HCT116 (cell line): ENCODE data around the gene TSPAN31. TPM values are rescaled to one million over a fixed set of nuclear protein-coding genes. Genes with fewer than 3 reads are reported as not detected.

Experiments used
- ATAC-seq: fragments of 200-7000 bp; cut with Tn5 transposase; 2 replicates; pipeline ENCODE4 v1.9.1; 2020; ENCODE audit warnings: mild to moderate bottlenecking, moderate library complexity
- BruUV-seq: library from RNA; stranded (reverse); fragments of 400-500 nt; replicated peaks from 2 replicates; lab custom pipeline; 2021; lab: Mats Ljungman, UMichigan
- CTCF ChIA-PET: fragments of 300-600 bp; sonication (Branson Sonifier 250); formaldehyde crosslinking; loops from one replicate; lab custom pipeline; 2021; ENCODE audit warnings: antibody characterized with exemption; lab: Charles Lee
- POLR2A ChIA-PET: fragments of 300-600, 350-600 bp; sonication (Branson Sonifier 250); formaldehyde crosslinking; loops from one replicate; lab custom pipeline; 2021; ENCODE audit warnings: antibody characterized with exemption; lab: Charles Lee
- RAD21 ChIA-PET, 2 experiments: fragments of 300-600 bp; sonication (Branson Sonifier 250); formaldehyde crosslinking; loops; one replicate each; lab custom pipeline; 2023; ENCODE audit warnings: low total read pairs in 2 of 2; ENCODE audit not compliant: uncharacterized antibody in 2 of 2, unreplicated experiment in 2 of 2, low non-redundant PET in 1 of 2; lab: Charles Lee
- DNase-seq: peaks from one replicate; pipeline ENCODE4 v3.0.0-alpha.2; 2010; ENCODE audit warnings: low read depth, low spot score
- H2AFZ ChIP-seq: fragments of 200-600 bp; shearing (Covaris generic), sonication (generic); 2 replicates; pipeline ENCODE4 v1.6.1; 2017; ENCODE audit warnings: low read depth, mixed run types, mixed read lengths, antibody characterized with exemption, low read length; ENCODE audit not compliant: poor library complexity, severe bottlenecking
- H3K27ac ChIP-seq: 2 replicates; pipeline ENCODE4 v1.5.1; 2012; ENCODE audit warnings: low read depth, low read length
- H3K27me3 ChIP-seq: fragments of 200-600 bp; sonication (generic); 2 replicates; pipeline ENCODE4 v1.6.1; 2016; ENCODE audit warnings: mixed run types, low read length, mixed read lengths; ENCODE audit not compliant: insufficient read depth
- H3K36me3 ChIP-seq, 2 experiments: fragments of 200-500 bp in 1 of 2; fragments of 200-600 bp in 1 of 2; sonication (Bioruptor generic) in 1 of 2; sonication (generic) in 1 of 2; 2 replicates each; pipeline versions ENCODE4 v1.5.1 to v1.6.1; 2014 to 2016; ENCODE audit warnings: low read length in 2 of 2, inconsistent platforms in 1 of 2, mixed read lengths in 1 of 2, mixed run types in 1 of 2; ENCODE audit not compliant: insufficient read depth in 2 of 2, control insufficient read depth in 1 of 2
- H3K4me1 ChIP-seq, 2 experiments: fragments of 200-600 bp in 1 of 2; sonication (generic) in 1 of 2; 2 replicates each; pipeline versions ENCODE4 v1.5.1 to v1.6.1; 2012 to 2017; ENCODE audit warnings: low read length in 2 of 2, inconsistent platforms in 1 of 2, mild to moderate bottlenecking in 1 of 2, mixed read lengths in 1 of 2, mixed run types in 1 of 2, moderate library complexity in 1 of 2; ENCODE audit not compliant: insufficient read depth in 2 of 2, control insufficient read depth in 1 of 2
- H3K4me2 ChIP-seq: fragments of 200-600 bp; sonication (generic); 2 replicates; pipeline ENCODE4 v1.6.1; 2017; ENCODE audit warnings: mixed run types, low read length, mixed read lengths
- H3K4me3 ChIP-seq, 2 experiments: fragments of 200-600 bp in 1 of 2; sonication (generic) in 1 of 2; replicated peaks in 1 of 2; 2 replicates each; pipeline ENCODE4 v1.5.1; 2011 to 2016; ENCODE audit warnings: low read length in 2 of 2, control low read depth in 1 of 2, low read depth in 1 of 2, mild to moderate bottlenecking in 1 of 2, mixed read lengths in 1 of 2, mixed run types in 1 of 2
- H3K79me2 ChIP-seq: fragments of 200-600 bp; sonication (generic); 2 replicates; pipeline ENCODE4 v1.6.1; 2017; ENCODE audit warnings: mild to moderate bottlenecking, mixed run types, low read length, moderate library complexity, mixed read lengths; ENCODE audit not compliant: insufficient read depth
- H3K9ac ChIP-seq: fragments of 200-600 bp; sonication (generic); 2 replicates; pipeline ENCODE4 v1.6.1; 2016; ENCODE audit warnings: low read length, mixed read lengths
- H3K9me2 ChIP-seq: fragments of 200-600 bp; sonication (generic), shearing (Covaris generic); 2 replicates; pipeline ENCODE4 v1.6.1; 2017; ENCODE audit warnings: mixed run types, mild to moderate bottlenecking, moderate library complexity; ENCODE audit not compliant: insufficient read depth
- H3K9me3 ChIP-seq, 2 experiments: fragments of 200-500 bp in 1 of 2; fragments of 200-600 bp in 1 of 2; sonication (Bioruptor generic) in 1 of 2; sonication (generic) in 1 of 2; 2 replicates each; pipeline ENCODE4 v1.6.1; 2014 to 2017; ENCODE audit warnings: low read length in 2 of 2, mixed read lengths in 2 of 2, inconsistent platforms in 1 of 2, low read depth in 1 of 2, mild to moderate bottlenecking in 1 of 2, mixed run types in 1 of 2, moderate library complexity in 1 of 2; ENCODE audit not compliant: control insufficient read depth in 1 of 2, insufficient read depth in 1 of 2
- H4K20me1 ChIP-seq: fragments of 200-600 bp; sonication (generic), shearing (Covaris generic); 2 replicates; pipeline ENCODE4 v1.6.1; 2017; ENCODE audit warnings: mixed run types, mild to moderate bottlenecking, moderate library complexity; ENCODE audit not compliant: insufficient read depth
- CEBPB ChIP-seq: IDR thresholded peaks from 2 replicates; pipeline ENCODE4 v1.6.1; 2012; ENCODE audit warnings: low read depth
- CTCF ChIP-seq, 3 experiments: fragments of 200-600 bp in 1 of 3; sonication (generic) in 1 of 3; IDR thresholded peaks in 2 of 3; conservative IDR thresholded peaks in 1 of 3; 2 replicates each; pipeline ENCODE4 v1.5.1; 2012 to 2017; ENCODE audit warnings: low read depth in 2 of 3, low read length in 2 of 3, antibody characterized with exemption in 1 of 3, borderline replicate concordance in 1 of 3, control low read depth in 1 of 3, mild to moderate bottlenecking in 1 of 3, mixed read lengths in 1 of 3, mixed run types in 1 of 3, moderate library complexity in 1 of 3; ENCODE audit not compliant: insufficient read depth in 1 of 3
- ELF1 ChIP-seq: IDR thresholded peaks from 2 replicates; pipeline ENCODE4 v1.6.1; 2012; ENCODE audit warnings: low read depth, borderline replicate concordance
- MAX ChIP-seq: IDR thresholded peaks from 2 replicates; pipeline ENCODE4 v1.6.1; 2012
- ZFX ChIP-seq: fragments of 450-650 bp; IDR thresholded peaks from 2 replicates; pipeline ENCODE4 v1.6.1; 2017
- ZNF274 ChIP-seq: fragments of 200-500 bp; sonication (Bioruptor generic); IDR thresholded peaks from 2 replicates; pipeline ENCODE4 v1.6.1; 2014; ENCODE audit warnings: mild to moderate bottlenecking, low read depth, low read length, inconsistent platforms
- intact Hi-C: fragments of 100-400 bp; cut with micrococcal nuclease; formaldehyde crosslinking; loops from 2 replicates; pipeline ENCODE4 v1.10.0; 2022
- total RNA-seq: library from RNA; stranded (reverse); gene quantifications from one replicate; pipeline ENCODE4 v1.2.1, GENCODE V29; 2021; ENCODE audit not compliant: unreplicated experiment

The TSPAN31 gene
- total RNA-seq, 1 experiment from 2014 or later, result 14.9 TPM

GRCh38 chr12:57722716-57723629 lies 21.9 kb upstream of the TSPAN31 start:
- H3K9ac ChIP-seq, result no peak overlapping the region
- H3K9me2 ChIP-seq, result no peaks in the 10 kb centered on the region
- ChIA-PET CTCF (no interaction called here), RAD21 (no interaction called here), POLR2A (interaction anchor here (0.6 kb wide), 1 partner anchor 373 kb away, joined by 3 read pairs; no protein-coding TSS in a partner anchor)
- H2AFZ ChIP-seq, result no peak overlapping the region
- TF ChIP-seq CTCF (IDR thresholded peaks at IDR 0.05 in 2 of 3, conservative IDR thresholded peaks at IDR 0.05 in 1 of 3; ENCODE audit: borderline replicate concordance in 1 of 3, insufficient read depth in 1 of 3, low read depth in 2 of 3, low read length in 2 of 3) (no peak), MAX (no peak), ZNF274 (no peak), ZFX (no peak), CEBPB (no peak), ELF1 (no peak)
- H3K36me3 ChIP-seq, result peaks cover 5 to 8% of the 10 kb centered on the region in 2 experiments; a peak in 3 of 4 replicates
- no peak overlapping the region for H3K27ac ChIP-seq
- H3K79me2 ChIP-seq, result no peaks in the 10 kb centered on the region
- no peaks in the 10 kb centered on the region for H3K27me3 ChIP-seq
- H4K20me1 ChIP-seq, result no peaks in the 10 kb centered on the region
- H3K4me2 ChIP-seq, result no peak overlapping the region
- no peaks in the 10 kb centered on the region for H3K9me3 ChIP-seq
- BruUV-seq, result no TSS peak
- ATAC-seq, result no peak
- peaks cover 7 to 18% of the 10 kb centered on the region in 2 experiments; a peak in 3 of 4 replicates for H3K4me1 ChIP-seq
- no peak for DNase-seq
- H3K4me3 ChIP-seq, result no peak overlapping the region
- intact Hi-C loops, result no loop called here
